NOMO-1 (cell line): Measurements from ENCODE around the gene PACRGL.

Source experiments
- DNase-seq, 2 experiments: peaks; one replicate each; lab custom pipeline; 2025; ENCODE audit not compliant: unreplicated experiment in 2 of 2; lab: John Stamatoyannopoulos, UW

The PACRGL gene

GRCh38 chr4:20700007-20700761 is at the start of gene PACRGL:
Gene PACRGL, plus strand, starts transcription at chr4:20700458. Its CDS starts 4,024 bp downstream, at chr4:20704482.
- DNase-seq, result peak; percentile 94 to 96

GRCh38 chr4:20652226-20652885 is 47.9 kb upstream of the PACRGL start:
- DNase-seq, result peak; percentile 26 to 72

- no peak for DNase-seq
These were observed 41.8 kb upstream of the PACRGL start for GRCh38 chr4:20658456-20658855.

- peak in 1 of 2 experiments; percentile 36 for DNase-seq
These were observed 37.4 kb upstream of the PACRGL start for GRCh38 chr4:20662851-20663250.

- DNase-seq, result no peak
These were observed 34.0 kb upstream of the PACRGL start for GRCh38 chr4:20666012-20666860.

GRCh38 chr4:20672262-20672661 is 28.0 kb upstream of the PACRGL start:
- DNase-seq, result no peak

GRCh38 chr4:20675786-20676185 is 24.5 kb upstream of the PACRGL start:
- no peak for DNase-seq

- no peak for DNase-seq
These were observed 23.6 kb upstream of the PACRGL start for GRCh38 chr4:20676501-20677197.

- DNase-seq, result no peak
These were observed 21.9 kb upstream of the PACRGL start for GRCh38 chr4:20678400-20678799.

- DNase-seq, result no peak
These were observed 20.3 kb upstream of the PACRGL start for GRCh38 chr4:20679951-20680350.

- no peak for DNase-seq
These were observed 19.5 kb upstream of the PACRGL start for GRCh38 chr4:20680736-20681135.

GRCh38 chr4:20681271-20681670 is 19.0 kb upstream of the PACRGL start:
- DNase-seq, result no peak

- DNase-seq, result no peak
These were observed 17.4 kb upstream of the PACRGL start for GRCh38 chr4:20682853-20683252.

GRCh38 chr4:20683766-20684165 is 16.5 kb upstream of the PACRGL start:
- no peak for DNase-seq

GRCh38 chr4:20684852-20685763 is 15.2 kb upstream of the PACRGL start:
- peak; percentile 29 to 67 for DNase-seq

- no peak for DNase-seq
These were observed 12.4 kb upstream of the PACRGL start for GRCh38 chr4:20687864-20688263.

- DNase-seq, result no peak
These were observed 3.4 kb upstream of the PACRGL start for GRCh38 chr4:20696815-20697214.

GRCh38 chr4:20698382-20698781 is 1.9 kb upstream of the PACRGL start:
- DNase-seq, result peak; percentile 6 to 12

- DNase-seq, result no peak
These were observed 1.4 kb upstream of the PACRGL start for GRCh38 chr4:20698820-20699219.

GRCh38 chr4:20711335-20711734 is 11.1 kb downstream of the PACRGL start:
- DNase-seq, result no peak
